ENCODE data around the gene NKX6-1.

DNA sequence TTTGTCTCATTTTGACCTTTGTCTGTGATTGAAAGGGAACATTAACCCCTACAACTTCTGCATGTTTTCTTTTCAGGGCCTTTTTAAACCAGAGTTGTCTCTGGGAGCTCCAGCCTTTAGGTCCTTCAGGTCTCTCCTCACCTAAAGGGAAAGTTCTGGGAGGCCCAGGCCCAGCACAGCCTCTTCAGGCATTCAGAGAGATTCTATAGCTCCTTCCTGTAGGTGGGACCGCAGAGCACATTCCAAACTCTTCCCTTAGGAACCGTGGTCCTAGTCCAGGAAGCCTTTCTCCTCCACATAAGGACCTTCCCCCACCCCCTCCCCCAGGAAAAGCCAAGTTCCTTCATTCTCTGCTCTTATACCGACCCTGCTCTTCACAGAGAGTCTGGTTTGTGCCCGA lies 14.9 kb downstream of the NKX6-1 start:
- no peak for TF ChIP-seq POLR2A (IDR thresholded peaks at IDR 0.05)
- TF ChIP-seq, protein P1, sequence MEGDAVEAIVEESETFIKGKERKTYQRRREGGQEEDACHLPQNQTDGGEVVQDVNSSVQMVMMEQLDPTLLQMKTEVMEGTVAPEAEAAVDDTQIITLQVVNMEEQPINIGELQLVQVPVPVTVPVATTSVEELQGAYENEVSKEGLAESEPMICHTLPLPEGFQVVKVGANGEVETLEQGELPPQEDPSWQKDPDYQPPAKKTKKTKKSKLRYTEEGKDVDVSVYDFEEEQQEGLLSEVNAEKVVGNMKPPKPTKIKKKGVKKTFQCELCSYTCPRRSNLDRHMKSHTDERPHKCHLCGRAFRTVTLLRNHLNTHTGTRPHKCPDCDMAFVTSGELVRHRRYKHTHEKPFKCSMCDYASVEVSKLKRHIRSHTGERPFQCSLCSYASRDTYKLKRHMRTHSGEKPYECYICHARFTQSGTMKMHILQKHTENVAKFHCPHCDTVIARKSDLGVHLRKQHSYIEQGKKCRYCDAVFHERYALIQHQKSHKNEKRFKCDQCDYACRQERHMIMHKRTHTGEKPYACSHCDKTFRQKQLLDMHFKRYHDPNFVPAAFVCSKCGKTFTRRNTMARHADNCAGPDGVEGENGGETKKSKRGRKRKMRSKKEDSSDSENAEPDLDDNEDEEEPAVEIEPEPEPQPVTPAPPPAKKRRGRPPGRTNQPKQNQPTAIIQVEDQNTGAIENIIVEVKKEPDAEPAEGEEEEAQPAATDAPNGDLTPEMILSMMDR (IDR thresholded peaks at IDR 0.05), result no peak

Measured in lower leg skin (tissue), 3 donors.